Liver (tissue), 3 donors: ENCODE data around the gene SH3TC2.

ENCODE experiments used
- CTCF ChIP-seq: fragments of 150-350 bp; IDR thresholded peaks from 2 replicates; pipeline ENCODE4 v1.5.1; 2017; ENCODE audit warnings: improper control_type of control experiment, low read depth, low read length; ENCODE audit not compliant: missing input control
- EGR1 ChIP-seq, 2 donors: IDR thresholded peaks; 2 replicates each; pipeline ENCODE4 v1.6.1; 2016 to 2018; ENCODE audit warnings: antibody characterized with exemption in 2 of 2, low read depth in 2 of 2
- FOXA1 ChIP-seq: IDR thresholded peaks from 2 replicates; pipeline ENCODE4 v1.6.1; 2016; ENCODE audit warnings: antibody characterized with exemption
- GABPA ChIP-seq, 2 donors: IDR thresholded peaks in 1 of 2; conservative IDR thresholded peaks in 1 of 2; 2 replicates each; pipeline ENCODE4 v1.6.1; 2016; ENCODE audit warnings: antibody characterized with exemption in 2 of 2, mild to moderate bottlenecking in 1 of 2, moderate library complexity in 1 of 2
- MAX ChIP-seq: IDR thresholded peaks from 2 replicates; pipeline ENCODE4 v1.6.1; 2016; ENCODE audit warnings: antibody characterized with exemption
- NR2F2 ChIP-seq: IDR thresholded peaks from 2 replicates; pipeline ENCODE4 v1.6.1; 2016; ENCODE audit warnings: antibody characterized with exemption
- RAD21 ChIP-seq, 2 donors: IDR thresholded peaks; 2 replicates each; pipeline ENCODE4 v1.6.1; 2016; ENCODE audit warnings: antibody characterized with exemption in 2 of 2, mild to moderate bottlenecking in 2 of 2
- REST ChIP-seq: IDR thresholded peaks from 2 replicates; pipeline ENCODE4 v1.6.1; 2016; ENCODE audit warnings: antibody characterized with exemption, mild to moderate bottlenecking
- RXRA ChIP-seq, 2 donors: IDR thresholded peaks; 2 replicates each; pipeline ENCODE4 v1.6.1; 2017 to 2018; ENCODE audit warnings: antibody characterized with exemption in 2 of 2, mild to moderate bottlenecking in 1 of 2
- SP1 ChIP-seq: IDR thresholded peaks from 2 replicates; pipeline ENCODE4 v1.6.1; 2018; ENCODE audit warnings: antibody characterized with exemption, mild to moderate bottlenecking
- TAF1 ChIP-seq: conservative IDR thresholded peaks from 2 replicates; pipeline ENCODE4 v1.6.1; 2016; ENCODE audit warnings: antibody characterized with exemption, mild to moderate bottlenecking
- YY1 ChIP-seq: IDR thresholded peaks from 2 replicates; pipeline ENCODE4 v1.6.1; 2016; ENCODE audit warnings: antibody characterized with exemption, mild to moderate bottlenecking
- ZBTB33 ChIP-seq: IDR thresholded peaks from 2 replicates; pipeline ENCODE4 v1.6.1; 2016; ENCODE audit warnings: antibody characterized with exemption
- donor health status: healthy.
- donor health status: healthy.

- TF ChIP-seq CTCF (no peak), TAF1 (no peak), GABPA (IDR thresholded peaks at IDR 0.05 in 1 of 2, conservative IDR thresholded peaks at IDR 0.05 in 1 of 2) (no peak), RAD21 (IDR thresholded peaks at IDR 0.05) (no peak), MAX (no peak), YY1 (no peak), ZBTB33 (no peak), FOXA1 (no peak), SP1 (no peak), EGR1 (IDR thresholded peaks at IDR 0.05; ENCODE audit: low read depth in 2 of 2) (no peak), RXRA (IDR thresholded peaks at IDR 0.05) (no peak), REST (no peak), NR2F2 (no peak)
These were observed 32.1 kb upstream of the SH3TC2 start for GRCh38 chr5:149094996-149095395.
